EH (cell line): ENCODE data around the gene SLC5A8.

Experiments used
- DNase-seq: peaks from one replicate; pipeline ENCODE4 v3.0.0-alpha.2; 2015; ENCODE audit warnings: low read depth

The SLC5A8 gene, protein sequence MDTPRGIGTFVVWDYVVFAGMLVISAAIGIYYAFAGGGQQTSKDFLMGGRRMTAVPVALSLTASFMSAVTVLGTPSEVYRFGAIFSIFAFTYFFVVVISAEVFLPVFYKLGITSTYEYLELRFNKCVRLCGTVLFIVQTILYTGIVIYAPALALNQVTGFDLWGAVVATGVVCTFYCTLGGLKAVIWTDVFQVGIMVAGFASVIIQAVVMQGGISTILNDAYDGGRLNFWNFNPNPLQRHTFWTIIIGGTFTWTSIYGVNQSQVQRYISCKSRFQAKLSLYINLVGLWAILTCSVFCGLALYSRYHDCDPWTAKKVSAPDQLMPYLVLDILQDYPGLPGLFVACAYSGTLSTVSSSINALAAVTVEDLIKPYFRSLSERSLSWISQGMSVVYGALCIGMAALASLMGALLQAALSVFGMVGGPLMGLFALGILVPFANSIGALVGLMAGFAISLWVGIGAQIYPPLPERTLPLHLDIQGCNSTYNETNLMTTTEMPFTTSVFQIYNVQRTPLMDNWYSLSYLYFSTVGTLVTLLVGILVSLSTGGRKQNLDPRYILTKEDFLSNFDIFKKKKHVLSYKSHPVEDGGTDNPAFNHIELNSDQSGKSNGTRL

DNA sequence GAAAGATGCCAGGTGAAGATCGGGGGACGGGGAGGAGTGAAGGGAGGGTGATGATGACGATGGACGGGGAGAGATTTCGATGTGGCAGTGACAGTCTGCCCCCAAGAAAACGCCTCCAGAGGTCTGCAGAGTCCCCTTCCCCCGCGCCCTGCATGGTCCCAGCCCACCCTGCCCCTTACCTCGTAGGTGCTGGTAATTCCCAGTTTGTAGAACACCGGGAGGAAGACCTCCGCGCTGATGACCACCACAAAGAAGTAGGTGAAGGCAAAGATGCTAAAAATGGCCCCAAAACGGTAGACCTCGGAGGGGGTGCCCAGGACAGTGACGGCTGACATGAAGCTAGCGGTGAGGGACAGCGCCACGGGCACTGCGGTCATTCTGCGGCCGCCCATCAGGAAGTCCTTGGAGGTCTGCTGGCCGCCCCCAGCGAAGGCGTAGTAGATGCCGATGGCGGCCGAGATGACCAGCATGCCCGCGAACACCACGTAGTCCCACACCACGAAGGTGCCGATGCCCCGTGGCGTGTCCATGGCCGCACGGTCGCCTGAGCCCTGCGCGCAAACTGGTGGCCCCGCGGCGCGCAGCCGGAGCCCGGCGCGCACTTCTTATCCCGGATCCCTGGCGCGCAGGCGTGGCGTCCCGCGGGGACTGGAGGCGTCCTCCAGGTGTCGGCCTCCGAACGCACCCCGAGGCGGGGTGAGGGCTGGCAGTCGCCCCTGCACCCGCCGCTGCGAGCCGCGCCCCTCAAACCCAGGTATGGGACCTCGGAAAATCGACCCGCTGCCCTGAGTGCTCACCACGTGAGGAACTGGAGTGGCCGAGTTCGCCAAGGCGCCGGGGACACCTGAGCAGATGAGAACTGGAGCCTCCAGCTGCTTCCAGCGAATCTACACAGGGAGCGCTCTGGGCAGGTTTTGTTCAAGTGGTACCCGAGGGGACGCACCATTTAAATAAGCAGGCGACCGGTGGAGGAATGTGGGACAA, at the start of gene SLC5A8:
Gene SLC5A8 (minus strand): TSS at position 920 of the 984 bp plus-strand sequence. CDS start 390 bp downstream, at position 530.
- no peak for DNase-seq

DNA sequence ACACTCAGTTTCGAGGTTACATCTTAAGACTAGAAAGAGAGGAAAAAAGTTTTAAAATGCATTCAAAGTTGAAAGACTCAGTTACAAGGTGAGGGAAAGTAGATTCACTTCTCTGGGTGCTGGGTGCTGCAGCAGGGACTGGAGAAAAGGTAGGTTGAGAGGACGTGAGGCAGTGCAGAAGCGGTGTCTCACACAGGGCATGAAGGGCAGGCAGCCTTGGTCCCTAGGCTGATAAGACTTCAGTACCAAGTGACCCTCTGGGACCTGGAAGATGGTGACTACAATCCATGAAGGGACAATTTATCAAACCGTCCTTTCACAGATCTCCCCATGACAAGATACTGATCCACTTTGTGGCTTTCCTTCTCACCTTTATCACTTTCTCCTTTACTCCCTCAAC, 47.3 kb upstream of the SLC5A8 start:
- no peak for DNase-seq

DNA sequence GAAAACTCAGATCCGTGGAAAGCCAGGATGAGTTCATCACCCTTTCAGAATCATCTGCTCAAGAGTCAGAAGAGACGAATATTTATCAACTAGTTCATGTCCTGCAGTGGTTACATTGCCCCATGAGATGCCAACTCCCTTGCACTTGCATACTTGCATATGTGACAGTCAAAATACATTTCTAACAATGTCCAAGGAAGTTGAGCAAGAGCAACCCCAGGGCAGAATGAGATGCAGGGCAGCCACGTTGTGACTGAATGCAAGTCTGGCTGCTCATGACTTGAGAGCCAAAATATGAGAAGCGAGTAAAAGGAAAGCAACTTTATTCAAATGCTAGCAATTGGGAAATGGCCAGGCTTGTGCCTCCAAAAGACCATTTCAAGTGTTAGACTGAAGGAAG, 46.2 kb upstream of the SLC5A8 start:
- DNase-seq: peak; percentile 6

DNA sequence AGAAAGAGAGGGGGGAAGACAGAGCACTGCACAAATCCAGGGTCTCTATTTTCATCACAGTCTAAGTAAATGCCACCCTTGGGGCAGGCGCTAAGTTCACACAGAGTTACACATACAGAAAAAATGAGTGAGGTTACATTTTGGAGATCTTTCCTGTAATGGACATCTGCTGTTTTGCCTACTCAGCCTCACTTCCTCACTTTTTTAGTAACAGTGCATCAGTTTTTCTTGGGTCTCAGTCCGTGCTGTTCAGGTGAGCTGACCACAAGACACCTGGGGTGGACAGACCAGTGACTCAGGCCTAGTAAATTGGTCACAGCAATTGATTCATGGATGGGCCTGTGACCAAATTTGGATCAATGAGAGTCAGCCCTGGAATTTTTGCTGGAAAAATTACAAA, 33.6 kb upstream of the SLC5A8 start:
- no peak for DNase-seq

DNA sequence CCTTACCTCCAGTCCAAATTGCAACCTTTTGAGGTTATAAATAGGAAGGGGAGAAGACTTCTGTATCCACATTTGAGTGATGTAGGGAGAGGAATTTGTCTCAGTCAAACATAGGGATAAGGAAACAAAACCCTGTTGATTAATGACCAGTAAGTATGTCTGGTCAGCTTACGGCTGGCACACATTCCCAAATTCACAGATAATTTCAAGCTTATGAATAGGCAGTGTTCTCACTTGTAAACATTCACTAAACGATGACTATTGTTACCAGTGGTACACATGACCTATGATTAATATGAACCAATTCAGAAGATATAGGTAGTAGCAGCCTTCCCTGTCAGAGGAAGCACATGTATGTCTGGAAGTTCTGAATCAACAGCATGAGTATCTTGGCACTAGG, 33.0 kb upstream of the SLC5A8 start:
- no peak for DNase-seq

DNA sequence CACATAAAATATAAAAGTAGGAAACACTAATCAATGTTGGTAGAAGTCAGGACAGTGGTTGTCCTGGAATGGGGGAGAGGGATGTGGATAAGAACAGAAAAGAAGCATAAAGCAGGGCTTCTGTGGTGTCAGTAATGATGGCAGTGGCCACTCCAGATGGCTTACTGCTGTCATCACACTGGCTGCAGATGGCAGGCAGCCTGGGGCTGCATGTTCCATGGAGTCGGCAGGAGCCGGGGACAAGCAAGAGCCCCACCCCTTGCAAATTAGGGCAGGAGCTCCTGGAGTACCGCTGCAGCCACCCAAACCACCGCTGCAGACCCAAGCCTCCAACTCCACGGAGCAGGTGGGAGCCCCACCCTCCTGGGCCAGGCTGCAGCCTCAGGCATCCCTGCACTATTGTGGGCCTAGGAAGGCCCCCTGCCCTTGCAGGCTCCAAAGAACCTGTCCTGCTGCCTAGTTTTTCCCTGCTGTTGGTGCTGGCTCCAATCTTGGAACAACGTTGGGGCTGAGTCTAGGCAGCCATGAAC, 28.8 kb upstream of the SLC5A8 start:
- DNase-seq: no peak

DNA sequence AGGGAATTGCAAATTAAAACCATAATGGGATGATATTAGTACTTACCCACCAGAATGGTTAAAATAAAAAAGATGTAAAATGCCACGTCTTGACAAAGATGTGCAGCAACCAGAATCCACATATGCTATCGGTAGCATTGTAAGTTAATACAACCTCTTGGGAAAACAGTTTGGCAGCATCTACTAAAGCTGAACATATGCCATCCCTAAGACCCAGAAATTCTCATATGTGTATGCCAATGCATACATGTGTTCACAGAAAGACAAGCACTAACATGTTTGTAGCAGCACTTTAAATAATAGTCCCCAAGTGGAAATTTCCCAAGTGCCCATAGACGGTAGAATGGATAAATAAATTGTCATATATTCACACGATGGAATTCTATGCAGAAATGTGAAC, 28.3 kb upstream of the SLC5A8 start:
- no peak for DNase-seq

DNA sequence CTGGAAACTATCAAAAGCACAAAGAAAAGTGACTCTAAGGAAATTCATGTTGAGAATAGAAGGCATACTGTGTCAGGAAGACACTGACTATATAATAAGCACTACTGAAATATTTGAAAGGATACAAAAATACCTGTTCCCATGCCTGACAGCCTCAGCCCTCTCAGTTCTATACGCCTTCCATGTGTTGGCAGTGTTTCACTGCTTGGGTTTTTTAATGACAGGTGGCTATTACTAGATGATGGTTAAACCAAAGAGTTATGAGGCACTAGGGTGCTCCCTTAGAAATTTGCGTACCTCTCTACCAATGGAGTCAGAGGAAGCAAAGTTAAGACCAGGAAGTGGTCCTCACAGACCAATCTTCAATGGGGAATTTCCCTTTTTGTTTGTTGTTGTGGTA, 25.6 kb upstream of the SLC5A8 start:
- no peak for DNase-seq

DNA sequence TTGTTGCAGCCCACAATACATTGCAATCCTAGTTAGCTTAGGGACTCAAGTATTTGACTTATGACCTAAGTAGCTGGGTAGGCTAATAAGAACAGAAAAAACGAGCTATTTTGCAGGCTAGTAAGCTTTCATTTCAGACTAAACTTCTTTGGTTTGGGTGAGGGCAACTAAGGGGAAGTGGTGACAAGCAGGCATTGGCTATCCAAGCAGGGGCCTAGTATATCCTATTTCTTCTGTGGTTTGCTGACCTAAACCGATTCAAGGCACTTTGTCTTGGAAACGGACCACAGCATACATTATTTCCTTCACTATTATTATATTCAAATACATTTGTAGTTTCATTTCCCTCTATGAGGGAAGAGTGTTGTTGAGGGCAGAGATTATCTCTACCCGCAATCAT, 21.6 kb upstream of the SLC5A8 start:
- no peak for DNase-seq

DNA sequence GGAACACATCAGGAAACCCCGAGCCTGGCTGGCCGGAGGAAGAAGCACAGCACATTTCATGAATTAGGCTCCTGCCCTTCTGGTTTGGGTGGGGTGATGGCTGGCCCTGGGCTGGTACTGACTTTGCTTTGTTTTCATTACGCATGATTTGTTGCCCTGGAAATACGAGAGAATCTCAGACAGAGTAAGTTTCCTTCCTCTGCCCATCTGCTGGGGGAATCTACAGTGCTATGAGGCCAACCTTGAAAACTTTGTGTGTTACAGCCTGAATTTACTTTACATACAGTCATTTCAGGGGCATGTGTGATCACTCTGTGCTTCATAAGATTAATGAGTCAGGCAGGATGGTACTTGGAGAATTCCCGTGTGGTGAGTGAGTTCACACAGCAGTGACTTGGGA, 20.5 kb upstream of the SLC5A8 start:
- DNase-seq: peak; percentile 89

DNA sequence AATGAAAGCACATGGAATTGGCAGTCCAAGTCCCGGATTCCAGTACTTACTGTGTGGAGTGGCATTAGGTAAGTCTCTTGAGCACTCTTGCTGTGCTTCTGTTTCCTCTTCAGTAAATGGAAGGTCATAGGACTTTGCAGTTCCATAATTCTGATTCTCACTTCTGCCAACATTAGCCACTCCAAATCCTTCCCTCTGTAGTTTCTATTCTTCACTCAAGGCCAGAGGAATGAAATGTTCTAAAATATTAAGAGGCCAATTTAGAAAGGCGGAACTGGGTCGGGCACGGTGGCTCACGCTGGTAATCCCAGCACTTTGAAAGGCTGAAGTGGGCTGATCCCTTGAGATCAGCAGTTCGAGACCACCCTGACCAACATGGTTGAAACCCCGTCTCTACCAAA, 19.8 kb upstream of the SLC5A8 start:
- no peak for DNase-seq

DNA sequence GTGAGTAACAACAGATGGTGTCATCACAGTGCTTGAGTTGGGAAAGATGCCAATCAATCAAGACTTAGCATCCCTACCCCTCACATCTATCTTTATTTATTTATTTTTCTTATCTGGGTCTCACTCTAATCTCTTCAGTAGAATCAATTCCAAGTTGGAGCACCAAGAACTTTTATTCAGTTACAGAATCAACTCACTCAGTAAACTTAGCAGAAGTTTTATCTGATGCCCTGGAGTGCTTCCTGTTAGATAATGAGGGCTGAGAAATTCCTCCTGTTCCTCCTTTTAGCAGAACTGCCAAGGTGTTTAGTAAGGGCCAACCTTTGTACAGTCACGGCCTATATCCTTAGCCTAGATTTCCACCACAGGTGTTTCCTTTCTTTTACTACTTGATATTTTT, 11.3 kb upstream of the SLC5A8 start:
- no peak for DNase-seq

DNA sequence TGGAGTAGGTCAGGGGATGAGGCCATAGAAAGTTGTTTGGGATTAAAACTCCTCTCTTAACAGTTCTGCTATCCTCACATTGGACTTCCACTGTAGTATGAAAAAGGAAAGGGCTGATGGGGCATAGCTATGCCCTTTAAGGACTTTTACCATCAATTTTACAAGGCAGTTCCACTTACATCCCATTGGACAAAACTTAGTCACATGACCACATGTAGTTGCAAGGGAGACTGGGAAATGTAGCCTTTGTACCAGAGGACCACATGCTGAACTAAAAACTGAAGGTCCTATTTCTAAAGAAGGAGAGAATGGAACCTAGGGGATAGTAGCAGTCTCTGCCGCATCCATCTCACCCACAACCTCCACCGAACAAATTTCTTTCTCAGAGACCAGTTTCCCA, 6.8 kb upstream of the SLC5A8 start:
- no peak for DNase-seq

DNA sequence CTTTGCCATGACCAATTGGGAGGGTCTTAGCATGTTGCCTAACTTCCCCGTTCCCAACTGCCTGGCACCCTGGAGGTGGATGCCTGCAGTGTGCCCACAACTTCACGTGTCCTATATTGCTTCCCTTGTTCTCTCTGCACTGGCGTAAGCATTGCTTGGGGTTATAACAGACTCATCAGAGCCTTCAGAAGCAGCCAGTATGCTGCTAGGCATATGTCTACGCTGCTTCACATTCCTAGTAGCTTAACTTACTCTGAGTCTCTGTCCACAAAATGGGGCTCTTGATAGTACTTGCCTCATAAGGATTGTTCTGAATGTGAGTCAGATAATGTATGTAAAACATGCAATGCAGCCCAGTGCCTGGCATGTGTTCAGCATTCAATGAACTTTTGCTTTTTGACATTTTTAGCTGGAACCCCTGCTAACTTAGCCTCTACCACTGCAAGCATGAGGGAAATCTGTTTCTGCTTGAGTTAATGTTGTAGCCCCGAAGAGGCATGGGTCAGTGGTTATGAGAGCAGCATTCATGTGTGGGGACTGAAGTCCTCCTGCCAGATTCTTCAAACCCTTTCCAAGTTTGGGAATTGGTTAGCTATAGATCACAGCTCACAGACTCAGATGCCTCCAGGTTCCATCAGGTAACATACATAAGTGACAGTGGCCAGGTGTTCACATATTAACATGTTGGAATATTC, 2.8 kb downstream of the SLC5A8 start:
- DNase-seq: no peak

DNA sequence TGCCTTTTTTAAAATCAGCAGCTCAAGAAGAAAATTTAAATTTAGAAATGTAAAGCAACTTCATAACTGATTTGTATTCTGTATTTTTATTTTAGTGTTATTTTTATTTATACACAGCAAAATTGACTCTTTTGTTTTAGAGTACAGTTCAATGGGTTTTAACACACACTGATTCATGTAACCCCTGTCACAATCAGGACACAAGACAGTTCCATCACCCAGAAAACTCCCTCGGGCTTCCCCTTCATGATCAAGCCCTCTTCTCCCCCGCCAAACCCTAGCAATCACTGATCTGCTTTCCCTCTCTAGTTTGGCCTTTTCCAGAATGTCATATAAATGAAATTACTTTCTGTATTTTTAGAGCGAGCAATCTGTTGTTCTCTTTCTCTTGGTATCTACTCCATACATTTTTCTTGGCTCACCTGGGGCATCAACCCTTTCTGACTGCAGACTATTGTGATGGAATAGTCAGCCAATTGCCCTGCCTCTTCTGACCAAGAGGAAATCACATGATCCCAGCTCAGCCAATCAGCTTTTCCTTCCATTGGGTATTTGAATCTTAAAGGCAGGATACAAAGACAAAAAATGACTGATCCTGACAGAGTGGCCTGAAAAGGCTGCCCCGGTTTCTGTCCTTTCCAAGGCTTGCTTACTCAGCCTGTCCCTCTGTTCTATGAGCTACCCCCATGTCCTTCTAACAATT, 5.3 kb downstream of the SLC5A8 start:
- DNase-seq: no peak

DNA sequence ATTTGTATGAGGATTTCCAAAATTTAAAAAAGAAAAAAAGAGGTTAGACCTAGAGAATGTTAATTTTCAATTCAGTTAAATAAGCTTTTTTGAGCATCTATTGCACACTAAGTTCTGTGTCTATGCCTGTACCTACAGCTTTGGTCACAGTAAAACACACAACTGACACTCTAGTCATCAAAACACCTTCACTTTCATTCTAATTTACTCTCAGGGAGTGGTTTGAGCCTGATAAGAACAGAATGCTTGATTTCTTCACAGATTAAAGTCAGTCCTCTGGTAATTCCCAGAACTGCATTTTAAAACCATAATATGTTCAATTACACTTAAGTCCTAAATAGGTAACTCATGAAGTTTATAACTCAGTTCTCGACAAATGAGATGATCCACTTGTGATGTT, 9.2 kb downstream of the SLC5A8 start:
- DNase-seq: no peak

DNA sequence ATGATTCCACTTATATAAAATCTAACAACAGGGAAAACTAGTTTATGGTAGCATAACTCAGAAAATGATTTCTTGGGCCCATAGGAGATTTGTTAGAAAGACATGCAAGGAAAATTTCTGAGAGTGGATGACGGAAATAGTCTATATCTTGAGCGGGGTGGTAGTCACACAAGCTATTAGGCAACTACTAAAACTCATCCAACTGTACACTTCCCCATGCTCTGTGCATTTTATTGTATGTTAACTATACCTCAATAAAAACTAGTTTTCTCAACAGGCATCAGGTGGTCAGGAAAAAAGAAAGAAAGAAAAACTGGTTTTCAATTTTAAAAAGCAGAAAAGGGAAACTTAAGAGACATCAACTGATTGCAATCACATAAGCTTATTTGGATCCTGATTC, 9.9 kb downstream of the SLC5A8 start:
- no peak for DNase-seq

DNA sequence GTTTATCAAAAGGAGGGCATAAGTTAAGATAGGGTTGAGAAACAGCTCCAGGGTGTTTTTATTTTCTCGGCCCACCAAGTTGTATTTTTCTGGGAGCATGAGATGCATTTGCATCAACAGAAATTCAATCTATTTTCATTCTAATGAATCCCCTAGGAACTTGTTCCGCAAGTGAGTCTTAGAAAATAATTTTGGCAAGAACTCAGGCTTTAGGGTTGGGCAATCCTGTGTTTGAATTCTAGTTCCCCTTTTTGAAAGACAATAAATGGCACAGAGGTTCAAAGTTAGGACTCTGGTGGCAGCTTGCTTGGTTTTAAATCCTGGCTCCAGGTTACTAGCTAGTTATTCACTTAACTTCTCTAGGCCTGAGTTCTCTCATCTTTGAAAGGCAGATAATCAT, 23.7 kb downstream of the SLC5A8 start:
- DNase-seq: no peak

DNA sequence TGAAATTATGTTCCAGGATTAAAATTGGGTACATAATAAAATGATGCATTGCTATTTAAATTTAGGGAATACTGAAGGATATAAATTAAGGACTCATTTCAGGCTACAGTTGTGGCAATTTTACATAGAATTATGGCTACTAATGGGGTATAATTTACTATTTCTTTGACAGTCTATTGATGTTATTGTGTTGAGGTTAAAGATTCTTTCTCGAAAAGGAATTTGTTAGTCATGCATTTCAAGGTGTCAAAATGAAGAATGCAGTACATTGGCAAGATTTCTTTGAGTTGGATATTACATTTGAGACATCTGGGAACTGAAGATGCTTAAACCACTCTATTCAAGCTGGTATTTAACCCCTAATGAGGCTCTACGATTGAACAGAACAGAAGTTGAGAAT, 28.3 kb downstream of the SLC5A8 start:
- peak; percentile 3 for DNase-seq

DNA sequence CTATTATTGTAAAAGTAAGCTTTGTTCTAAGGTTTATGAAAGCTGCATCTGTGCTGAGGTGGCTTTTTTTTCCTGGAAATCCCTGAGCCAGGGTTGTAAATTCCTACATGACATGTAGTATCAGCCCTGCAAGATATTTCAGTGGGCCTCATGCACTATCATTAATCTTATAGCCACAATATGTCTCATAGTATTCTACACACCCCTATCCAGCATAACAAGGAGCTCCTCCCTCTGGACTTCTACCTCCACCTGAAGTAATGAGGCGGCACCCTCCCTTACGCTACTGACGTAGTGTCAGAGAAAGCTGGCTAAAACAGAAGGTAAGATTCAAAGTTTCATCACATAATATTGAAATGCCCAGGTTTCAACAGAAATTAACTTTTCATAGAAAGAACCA, 35.5 kb downstream of the SLC5A8 start:
- no peak for DNase-seq

DNA sequence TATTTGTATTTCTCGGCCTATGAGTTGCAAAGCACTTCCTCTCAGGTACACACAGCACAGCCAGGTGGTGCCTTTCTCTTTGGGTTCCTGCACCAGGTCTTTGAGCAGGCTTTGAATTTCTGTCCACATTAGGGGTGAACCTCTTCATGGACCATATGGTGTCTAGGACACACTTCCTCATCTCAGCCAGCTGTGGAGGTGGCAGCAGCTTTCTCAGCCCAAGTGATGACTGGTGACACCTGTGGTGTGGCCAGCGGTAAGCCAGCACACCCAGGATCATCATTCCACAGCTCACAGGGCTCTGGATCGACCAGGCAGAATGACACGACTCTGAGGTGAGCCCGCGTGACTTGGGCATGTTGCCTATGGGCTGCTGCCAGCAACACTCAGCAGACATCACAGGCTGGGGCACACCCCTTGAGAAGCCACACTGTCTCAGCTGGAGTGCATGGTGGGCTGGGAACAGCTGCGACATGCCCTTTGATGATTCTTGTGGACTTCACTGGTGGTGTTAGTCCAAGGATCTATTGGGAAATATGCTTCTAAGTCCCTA, 36.8 kb downstream of the SLC5A8 start:
- DNase-seq: no peak
